Nephron progenitor cell (in vitro differentiated cells): ENCODE data around the gene IRAK3.
"Not testable (repeated sequence)": the region's sequence is repeated elsewhere in the genome, so short reads cannot be mapped to it uniquely, and the experiment has no call there.

ENCODE experiments used
- DNase-seq: peaks from one replicate; pipeline ENCODE4 v3.0.0; 2021
- H3K27ac Mint-ChIP-seq: 2 replicates; pipeline ENCODE4 v1.8.0; 2021; ENCODE audit warnings: mild to moderate bottlenecking, moderate library complexity, mixed read lengths
- H3K27me3 Mint-ChIP-seq: 2 replicates; pipeline ENCODE4 v1.8.0; 2021; ENCODE audit warnings: mild to moderate bottlenecking, low read depth, mixed read lengths; ENCODE audit not compliant: poor library complexity
- H3K36me3 Mint-ChIP-seq: 2 replicates; pipeline ENCODE4 v1.8.0; 2021; ENCODE audit warnings: low read depth, mixed read lengths
- H3K4me1 Mint-ChIP-seq: 2 replicates; pipeline ENCODE4 v1.8.0; 2021; ENCODE audit warnings: mixed read lengths
- H3K4me3 Mint-ChIP-seq: 2 replicates; pipeline ENCODE4 v1.8.0; 2021; ENCODE audit warnings: mild to moderate bottlenecking, moderate library complexity, mixed read lengths
- H3K9me3 Mint-ChIP-seq: 2 replicates; pipeline ENCODE4 v1.8.0; 2021; ENCODE audit warnings: mild to moderate bottlenecking, moderate library complexity, mixed read lengths
- CTCF ChIP-seq: fragments of 200-600 bp; sonication (generic); IDR thresholded peaks from 2 replicates; pipeline ENCODE4 v1.5.0; 2021; ENCODE audit warnings: antibody characterized with exemption

The IRAK3 gene

GRCh38 chr12:66203820-66204219, 14.8 kb downstream of the IRAK3 start:
- no peak for TF ChIP-seq CTCF
- Mint-ChIP-seq H3K27ac (no peak overlapping the region), H3K9me3 (peaks cover 15% of the 10 kb centered on the region), H3K4me1 (no peaks in the 10 kb centered on the region), H3K27me3 (peaks cover 4% of the 10 kb centered on the region), H3K36me3 (no peaks in the 10 kb centered on the region), H3K4me3 (no peak overlapping the region)
- DNase-seq: no peak

- Mint-ChIP-seq H3K4me3 (no peak overlapping the region), H3K4me1 (no peaks in the 10 kb centered on the region), H3K27me3 (peaks cover 4% of the 10 kb centered on the region), H3K27ac (no peak overlapping the region), H3K9me3 (peaks cover 9% of the 10 kb centered on the region), H3K36me3 (no peaks in the 10 kb centered on the region)
- DNase-seq: no peak
- no peak for TF ChIP-seq CTCF
These were observed 17.1 kb downstream of the IRAK3 start for GRCh38 chr12:66206141-66206540.

GRCh38 chr12:66210840-66211239, 21.8 kb downstream of the IRAK3 start:
- Mint-ChIP-seq H3K27me3 (peaks cover 4% of the 10 kb centered on the region), H3K4me1 (peaks cover 9% of the 10 kb centered on the region), H3K4me3 (no peak overlapping the region), H3K9me3 (peaks cover 17% of the 10 kb centered on the region), H3K27ac (no peak overlapping the region), H3K36me3 (peaks cover 9% of the 10 kb centered on the region)
- DNase-seq: no peak
- TF ChIP-seq CTCF: no peak

DNA sequence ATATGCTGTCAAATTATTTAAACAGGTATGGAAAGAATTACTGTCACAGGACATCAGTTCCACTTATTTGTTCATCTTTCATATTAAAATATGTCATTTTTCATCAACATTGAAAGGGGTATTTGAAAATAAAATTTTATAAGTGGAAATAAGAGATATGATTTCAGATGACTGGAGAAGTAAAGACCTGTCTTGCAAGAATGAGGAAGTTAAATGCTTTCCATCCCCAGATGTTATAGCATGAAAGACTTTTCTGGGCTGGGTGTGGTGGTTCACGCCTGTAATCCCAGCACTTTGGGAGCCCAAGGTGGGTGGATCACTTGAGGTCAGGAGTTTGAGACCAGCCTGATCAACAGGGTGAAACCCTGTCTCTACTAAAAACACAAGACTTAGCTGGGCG, 22.6 kb downstream of the IRAK3 start:
- H3K4me1 Mint-ChIP-seq, H3K27me3 Mint-ChIP-seq, DNase-seq, H3K27ac Mint-ChIP-seq, H3K4me3 Mint-ChIP-seq, H3K36me3 Mint-ChIP-seq: not testable (repeated sequence)
- H3K9me3 Mint-ChIP-seq: peaks cover 17% of the 10 kb centered on the region

- not testable (repeated sequence) for H3K4me3 Mint-ChIP-seq, H3K36me3 Mint-ChIP-seq, DNase-seq, H3K27ac Mint-ChIP-seq, H3K27me3 Mint-ChIP-seq, H3K9me3 Mint-ChIP-seq, H3K4me1 Mint-ChIP-seq
These were observed 24.0 kb downstream of the IRAK3 start for GRCh38 chr12:66213011-66213410.

DNA sequence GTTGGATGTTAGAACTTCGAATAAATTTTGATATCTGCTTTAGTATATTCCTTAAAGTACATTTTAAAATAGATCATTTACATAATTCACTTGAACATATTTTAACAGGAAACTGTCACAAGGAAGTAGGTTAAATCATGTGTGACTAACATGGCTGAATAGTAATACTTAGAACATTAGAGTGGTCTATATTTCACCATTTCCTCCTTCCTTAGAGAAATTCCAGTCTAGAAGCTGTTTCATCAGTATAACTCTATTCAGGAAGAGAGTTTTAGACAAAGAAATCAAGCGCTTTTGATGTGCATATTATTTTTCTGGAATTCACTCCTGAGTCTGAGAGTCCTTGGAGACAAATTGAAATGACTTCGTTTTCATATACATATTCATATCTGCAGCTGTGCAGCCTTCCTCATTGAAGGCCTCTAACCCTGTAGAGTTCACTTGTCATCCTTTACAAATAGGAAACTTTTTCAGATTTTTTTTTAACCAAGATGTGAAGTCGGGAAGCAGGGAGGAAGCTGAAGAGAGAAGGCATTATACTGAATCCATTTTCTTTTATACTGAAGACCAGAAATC, 28.4 kb downstream of the IRAK3 start:
- Mint-ChIP-seq H3K27me3 (no peaks in the 10 kb centered on the region), H3K4me1 (peaks cover 3% of the 10 kb centered on the region), H3K9me3 (peaks cover 36% of the 10 kb centered on the region), H3K4me3 (no peak overlapping the region), H3K27ac (no peak overlapping the region), H3K36me3 (peaks cover 29% of the 10 kb centered on the region)
- TF ChIP-seq CTCF: no peak
- no peak for DNase-seq

GRCh38 chr12:66228462-66228861, 39.4 kb downstream of the IRAK3 start:
- no peak for DNase-seq
- no peaks in the 10 kb centered on the region for H3K9me3 Mint-ChIP-seq
- H3K4me3 Mint-ChIP-seq: no peak overlapping the region
- peaks cover 9% of the 10 kb centered on the region for H3K27me3 Mint-ChIP-seq
- H3K27ac Mint-ChIP-seq: no peak overlapping the region
- peaks cover 5% of the 10 kb centered on the region for H3K4me1 Mint-ChIP-seq
- no peaks in the 10 kb centered on the region for H3K36me3 Mint-ChIP-seq
- no peak for TF ChIP-seq CTCF
